NCI-H1930 (cell line): ENCODE measurements around the gene GRIN2B.

Experiments used
- DNase-seq, 2 experiments: peaks; one replicate each; lab custom pipeline; 2025; lab: John Stamatoyannopoulos, UW

Gene GRIN2B

GRCh38 chr12:13981296-13981962 is at the start of gene GRIN2B:
Gene GRIN2B (minus strand): TSS chr12:13981602. CDS start chr12:13866208, 115,394 bp downstream.
- no peak for DNase-seq

- no peak for DNase-seq
These were observed 45.1 kb upstream of the GRIN2B start for GRCh38 chr12:14026537-14026936.

GRCh38 chr12:14024591-14024990 is 43.2 kb upstream of the GRIN2B start:
- DNase-seq, result no peak

- DNase-seq, result no peak
These were observed 36.7 kb upstream of the GRIN2B start for GRCh38 chr12:14018080-14018479.

GRCh38 chr12:14010989-14011388 is 29.6 kb upstream of the GRIN2B start:
- DNase-seq, result no peak

- DNase-seq, result no peak
These were observed 26.2 kb upstream of the GRIN2B start for GRCh38 chr12:14007639-14008038.

- no peak for DNase-seq
These were observed 11.2 kb upstream of the GRIN2B start for GRCh38 chr12:13992585-13992984.

GRCh38 chr12:13992106-13992505 is 10.7 kb upstream of the GRIN2B start:
- DNase-seq, result no peak

- DNase-seq, result no peak
These were observed 4.6 kb upstream of the GRIN2B start for GRCh38 chr12:13986031-13986430.

- no peak for DNase-seq
These were observed 588 bp upstream of the GRIN2B start for GRCh38 chr12:13981990-13982389.

- peak in 1 of 2 experiments; percentile 9 for DNase-seq
These were observed 685 bp downstream of the GRIN2B start for GRCh38 chr12:13980538-13981295.

- DNase-seq, result no peak
These were observed 1.5 kb downstream of the GRIN2B start for GRCh38 chr12:13979772-13980378.

- DNase-seq, result no peak
These were observed 2.5 kb downstream of the GRIN2B start for GRCh38 chr12:13978876-13979275.

GRCh38 chr12:13976880-13977279 is 4.5 kb downstream of the GRIN2B start:
- DNase-seq, result no peak

- no peak for DNase-seq
These were observed 5.3 kb downstream of the GRIN2B start for GRCh38 chr12:13976028-13976584.

- DNase-seq, result no peak
These were observed 7.4 kb downstream of the GRIN2B start for GRCh38 chr12:13973996-13974395.

GRCh38 chr12:13970803-13971202 is 10.6 kb downstream of the GRIN2B start:
- no peak for DNase-seq

- no peak for DNase-seq
These were observed 13.1 kb downstream of the GRIN2B start for GRCh38 chr12:13968281-13968680.

- DNase-seq, result no peak
These were observed 16.7 kb downstream of the GRIN2B start for GRCh38 chr12:13964666-13965065.

GRCh38 chr12:13962699-13963098 is 18.7 kb downstream of the GRIN2B start:
- DNase-seq, result peak in 1 of 2 experiments; percentile 54

GRCh38 chr12:13961971-13962370 is 19.4 kb downstream of the GRIN2B start:
- no peak for DNase-seq

- no peak for DNase-seq
These were observed 22.2 kb downstream of the GRIN2B start for GRCh38 chr12:13959131-13959723.
